ENCODE data around the gene RPH3AL.
"Not testable (repeated sequence)": the region's sequence is repeated elsewhere in the genome, so short reads cannot be mapped to it uniquely, and the experiment has no call there.

RPH3AL gene

GRCh38 chr17:206941-207560, 145.6 kb downstream of the RPH3AL start:
- no peak for DNase-seq (ENCODE audit: low spot score)
- Histone ChIP-seq H3K79me1 (ENCODE audit: low read depth, low read length) (no peaks in the 10 kb centered on the region), H2BK15ac (ENCODE audit: low read length) (no peak overlapping the region), H3K27me3 (ENCODE audit: control insufficient read depth in 3 of 3, insufficient read depth in 3 of 3, low read depth in 1 of 3, low read length in 3 of 3) (peaks cover 0 to 8% (median 0%) of the 10 kb centered on the region in 3 experiments), H4K8ac (ENCODE audit: low read depth, low read length) (no peak overlapping the region), H4K91ac (ENCODE audit: low read depth, low read length, poor library complexity) (no peak overlapping the region), H3K14ac (ENCODE audit: low read length) (no peak overlapping the region), H3K4me3 (ENCODE audit: low read length in 2 of 2) (no peak overlapping the region), H3K4me1 (ENCODE audit: control insufficient read depth in 2 of 2, insufficient read depth in 1 of 2, low read depth in 1 of 2, low read length in 2 of 2) (peaks cover 2 to 9% of the 10 kb centered on the region in 2 donors), H2BK5ac (ENCODE audit: low read length) (no peak overlapping the region), H3K9me3 (replicated peaks in 1 of 2; ENCODE audit: control insufficient read depth in 2 of 2, insufficient read depth in 1 of 2, low read depth in 1 of 2, low read length in 2 of 2) (peaks cover 0 to 4% of the 10 kb centered on the region in 2 donors), H2BK120ac (ENCODE audit: low read depth, low read length) (no peak overlapping the region), H2AK5ac (ENCODE audit: low read depth, low read length) (no peak overlapping the region), H3K9ac (ENCODE audit: low read depth, low read length, poor library complexity) (peak overlapping the region; percentile 57), H3K4ac (ENCODE audit: low read length) (no peak overlapping the region), H3K18ac (ENCODE audit: low read length) (peak overlapping the region; percentile 76), H2AFZ (ENCODE audit: low read length) (no peak overlapping the region), H3K23ac (ENCODE audit: low read depth, low read length, poor library complexity) (no peak overlapping the region), H3K27ac (replicated peaks; ENCODE audit: low read length) (no peak overlapping the region), H2BK12ac (ENCODE audit: low read length) (no peak overlapping the region), H3K4me2 (ENCODE audit: insufficient read depth, low read length, poor library complexity, severe bottlenecking) (peak overlapping the region; percentile 29), H3K36me3 (replicated peaks in 1 of 2; ENCODE audit: control insufficient read depth in 2 of 2, insufficient read depth in 2 of 2, low read length in 2 of 2) (peaks cover 0 to 2% of the 10 kb centered on the region in 2 donors)
- no CpG with 5 or more reads among the region's 37 CpGs for WGBS, 2 donors (ENCODE audit: extremely low coverage in 2 of 2, insufficient read length in 2 of 2, insufficient replicate concordance in 1 of 2)

GRCh38 chr17:206484-206883, 146.1 kb downstream of the RPH3AL start:
- not testable (repeated sequence) for H2BK5ac ChIP-seq (ENCODE audit: low read length); H3K4me3 ChIP-seq (ENCODE audit: low read length in 2 of 2); H2AK5ac ChIP-seq (ENCODE audit: low read depth, low read length); H2BK12ac ChIP-seq (ENCODE audit: low read length); H3K9ac ChIP-seq (ENCODE audit: low read depth, low read length, poor library complexity); H3K9me3 ChIP-seq (replicated peaks in 1 of 2; ENCODE audit: control insufficient read depth in 2 of 2, insufficient read depth in 1 of 2, low read depth in 1 of 2, low read length in 2 of 2); H2AFZ ChIP-seq (ENCODE audit: low read length); H3K27ac ChIP-seq (replicated peaks; ENCODE audit: low read length); H3K4me2 ChIP-seq (ENCODE audit: insufficient read depth, low read length, poor library complexity, severe bottlenecking); H3K23ac ChIP-seq (ENCODE audit: low read depth, low read length, poor library complexity); H3K79me1 ChIP-seq (ENCODE audit: low read depth, low read length); H2BK15ac ChIP-seq (ENCODE audit: low read length); H3K36me3 ChIP-seq (replicated peaks in 1 of 2; ENCODE audit: control insufficient read depth in 2 of 2, insufficient read depth in 2 of 2, low read length in 2 of 2); H3K4ac ChIP-seq (ENCODE audit: low read length); H4K8ac ChIP-seq (ENCODE audit: low read depth, low read length); H2BK120ac ChIP-seq (ENCODE audit: low read depth, low read length); H3K18ac ChIP-seq (ENCODE audit: low read length); DNase-seq (ENCODE audit: low spot score); H3K27me3 ChIP-seq (ENCODE audit: control insufficient read depth in 3 of 3, insufficient read depth in 3 of 3, low read depth in 1 of 3, low read length in 3 of 3); H4K91ac ChIP-seq (ENCODE audit: low read depth, low read length, poor library complexity); H3K4me1 ChIP-seq (ENCODE audit: control insufficient read depth in 2 of 2, insufficient read depth in 1 of 2, low read depth in 1 of 2, low read length in 2 of 2); H3K14ac ChIP-seq (ENCODE audit: low read length)
- no CpG with 5 or more reads among the region's 27 CpGs for WGBS, 2 donors (ENCODE audit: extremely low coverage in 2 of 2, insufficient read length in 2 of 2, insufficient replicate concordance in 1 of 2)

GRCh38 chr17:205817-206216, 146.8 kb downstream of the RPH3AL start:
- H4K8ac ChIP-seq (ENCODE audit: low read depth, low read length): no peak overlapping the region
- H3K4ac ChIP-seq (ENCODE audit: low read length): no peak overlapping the region
- H3K14ac ChIP-seq (ENCODE audit: low read length): no peak overlapping the region
- H3K4me1 ChIP-seq (ENCODE audit: control insufficient read depth in 2 of 2, insufficient read depth in 1 of 2, low read depth in 1 of 2, low read length in 2 of 2): peaks cover 2 to 11% of the 10 kb centered on the region in 2 donors
- peak overlapping the region; percentile 40 for H2AK5ac ChIP-seq (ENCODE audit: low read depth, low read length)
- H3K9ac ChIP-seq (ENCODE audit: low read depth, low read length, poor library complexity): no peak overlapping the region
- H4K91ac ChIP-seq (ENCODE audit: low read depth, low read length, poor library complexity): no peak overlapping the region
- no CpG with 5 or more reads among the region's 6 CpGs for WGBS, 2 donors (ENCODE audit: extremely low coverage in 2 of 2, insufficient read length in 2 of 2, insufficient replicate concordance in 1 of 2)
- H2BK15ac ChIP-seq (ENCODE audit: low read length): no peak overlapping the region
- H3K4me2 ChIP-seq (ENCODE audit: insufficient read depth, low read length, poor library complexity, severe bottlenecking): no peak overlapping the region
- no peak overlapping the region for H2AFZ ChIP-seq (ENCODE audit: low read length)
- H3K4me3 ChIP-seq (ENCODE audit: low read length in 2 of 2): no peak overlapping the region
- DNase-seq (ENCODE audit: low spot score): no peak
- peaks cover 0 to 4% of the 10 kb centered on the region in 2 donors for H3K9me3 ChIP-seq (replicated peaks in 1 of 2; ENCODE audit: control insufficient read depth in 2 of 2, insufficient read depth in 1 of 2, low read depth in 1 of 2, low read length in 2 of 2)
- no peak overlapping the region for H3K27ac ChIP-seq (replicated peaks; ENCODE audit: low read length)
- H3K18ac ChIP-seq (ENCODE audit: low read length): peak overlapping the region; percentile 7
- peak overlapping the region; percentile 14 for H2BK12ac ChIP-seq (ENCODE audit: low read length)
- H3K79me1 ChIP-seq (ENCODE audit: low read depth, low read length): no peaks in the 10 kb centered on the region
- H2BK5ac ChIP-seq (ENCODE audit: low read length): no peak overlapping the region
- H3K27me3 ChIP-seq (ENCODE audit: control insufficient read depth in 3 of 3, insufficient read depth in 3 of 3, low read depth in 1 of 3, low read length in 3 of 3): peaks cover 0 to 12% (median 0%) of the 10 kb centered on the region in 3 experiments
- peaks cover 0 to 2% of the 10 kb centered on the region in 2 donors for H3K36me3 ChIP-seq (replicated peaks in 1 of 2; ENCODE audit: control insufficient read depth in 2 of 2, insufficient read depth in 2 of 2, low read length in 2 of 2)
- no peak overlapping the region for H2BK120ac ChIP-seq (ENCODE audit: low read depth, low read length)
- no peak overlapping the region for H3K23ac ChIP-seq (ENCODE audit: low read depth, low read length, poor library complexity)

- Histone ChIP-seq H3K79me1 (ENCODE audit: low read depth, low read length) (no peaks in the 10 kb centered on the region), H2BK120ac (ENCODE audit: low read depth, low read length) (no peak overlapping the region), H3K4ac (ENCODE audit: low read length) (no peak overlapping the region), H2BK12ac (ENCODE audit: low read length) (no peak overlapping the region), H2AFZ (ENCODE audit: low read length) (peak overlapping the region; percentile 66), H3K9ac (ENCODE audit: low read depth, low read length, poor library complexity) (no peak overlapping the region), H2BK5ac (ENCODE audit: low read length) (no peak overlapping the region), H4K8ac (ENCODE audit: low read depth, low read length) (no peak overlapping the region), H3K9me3 (replicated peaks in 1 of 2; ENCODE audit: control insufficient read depth in 2 of 2, insufficient read depth in 1 of 2, low read depth in 1 of 2, low read length in 2 of 2) (peaks cover 0 to 2% of the 10 kb centered on the region in 2 donors), H3K14ac (ENCODE audit: low read length) (no peak overlapping the region), H3K23ac (ENCODE audit: low read depth, low read length, poor library complexity) (no peak overlapping the region), H3K36me3 (replicated peaks in 1 of 2; ENCODE audit: control insufficient read depth in 2 of 2, insufficient read depth in 2 of 2, low read length in 2 of 2) (no peaks in the 10 kb centered on the region), H3K4me3 (ENCODE audit: low read length in 2 of 2) (no peak overlapping the region), H2AK5ac (ENCODE audit: low read depth, low read length) (peak overlapping the region; percentile 37), H3K4me1 (ENCODE audit: control insufficient read depth in 2 of 2, insufficient read depth in 1 of 2, low read depth in 1 of 2, low read length in 2 of 2) (peaks cover 2 to 13% of the 10 kb centered on the region in 2 donors), H3K18ac (ENCODE audit: low read length) (peak overlapping the region; percentile 78), H2BK15ac (ENCODE audit: low read length) (no peak overlapping the region), H4K91ac (ENCODE audit: low read depth, low read length, poor library complexity) (no peak overlapping the region), H3K27ac (replicated peaks; ENCODE audit: low read length) (no peak overlapping the region), H3K4me2 (ENCODE audit: insufficient read depth, low read length, poor library complexity, severe bottlenecking) (no peak overlapping the region), H3K27me3 (ENCODE audit: control insufficient read depth in 3 of 3, insufficient read depth in 3 of 3, low read depth in 1 of 3, low read length in 3 of 3) (peaks cover 0 to 18% (median 0%) of the 10 kb centered on the region in 3 experiments)
- no peak for DNase-seq (ENCODE audit: low spot score)
- no CpG with 5 or more reads among the region's 10 CpGs for WGBS, 2 donors (ENCODE audit: extremely low coverage in 2 of 2, insufficient read length in 2 of 2, insufficient replicate concordance in 1 of 2)
Measured at GRCh38 chr17:205148-205669, 147.4 kb downstream of the RPH3AL start.
